ENCODE data around the gene PXYLP1.

DNA sequence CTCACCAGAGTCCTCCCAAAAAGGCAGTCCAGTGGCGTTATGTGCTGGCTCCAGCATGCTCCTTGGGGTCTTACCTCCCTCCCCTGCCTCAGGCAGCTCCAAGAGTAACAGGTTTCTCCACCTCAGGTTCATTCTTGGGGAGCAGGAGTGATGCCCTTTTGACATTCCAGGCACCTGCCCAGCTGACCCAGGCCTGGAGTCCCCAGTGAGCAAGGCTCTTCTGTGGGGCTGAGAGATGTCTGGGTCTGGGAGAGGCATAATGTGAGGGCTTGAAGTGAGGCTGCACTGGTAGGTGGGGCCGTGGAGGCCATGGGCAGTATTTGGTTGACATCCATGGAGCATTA is 15.3 kb downstream of the PXYLP1 start:
- TF ChIP-seq, protein P1, sequence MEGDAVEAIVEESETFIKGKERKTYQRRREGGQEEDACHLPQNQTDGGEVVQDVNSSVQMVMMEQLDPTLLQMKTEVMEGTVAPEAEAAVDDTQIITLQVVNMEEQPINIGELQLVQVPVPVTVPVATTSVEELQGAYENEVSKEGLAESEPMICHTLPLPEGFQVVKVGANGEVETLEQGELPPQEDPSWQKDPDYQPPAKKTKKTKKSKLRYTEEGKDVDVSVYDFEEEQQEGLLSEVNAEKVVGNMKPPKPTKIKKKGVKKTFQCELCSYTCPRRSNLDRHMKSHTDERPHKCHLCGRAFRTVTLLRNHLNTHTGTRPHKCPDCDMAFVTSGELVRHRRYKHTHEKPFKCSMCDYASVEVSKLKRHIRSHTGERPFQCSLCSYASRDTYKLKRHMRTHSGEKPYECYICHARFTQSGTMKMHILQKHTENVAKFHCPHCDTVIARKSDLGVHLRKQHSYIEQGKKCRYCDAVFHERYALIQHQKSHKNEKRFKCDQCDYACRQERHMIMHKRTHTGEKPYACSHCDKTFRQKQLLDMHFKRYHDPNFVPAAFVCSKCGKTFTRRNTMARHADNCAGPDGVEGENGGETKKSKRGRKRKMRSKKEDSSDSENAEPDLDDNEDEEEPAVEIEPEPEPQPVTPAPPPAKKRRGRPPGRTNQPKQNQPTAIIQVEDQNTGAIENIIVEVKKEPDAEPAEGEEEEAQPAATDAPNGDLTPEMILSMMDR (IDR thresholded peaks at IDR 0.05 in 2 of 3, conservative IDR thresholded peaks at IDR 0.05 in 1 of 3; ENCODE audit: control insufficient read depth in 2 of 3, extremely low read depth in 1 of 3, insufficient read depth in 1 of 3, low read depth in 3 of 3, low read length in 3 of 3) = no peak
- TF ChIP-seq, protein P2, sequence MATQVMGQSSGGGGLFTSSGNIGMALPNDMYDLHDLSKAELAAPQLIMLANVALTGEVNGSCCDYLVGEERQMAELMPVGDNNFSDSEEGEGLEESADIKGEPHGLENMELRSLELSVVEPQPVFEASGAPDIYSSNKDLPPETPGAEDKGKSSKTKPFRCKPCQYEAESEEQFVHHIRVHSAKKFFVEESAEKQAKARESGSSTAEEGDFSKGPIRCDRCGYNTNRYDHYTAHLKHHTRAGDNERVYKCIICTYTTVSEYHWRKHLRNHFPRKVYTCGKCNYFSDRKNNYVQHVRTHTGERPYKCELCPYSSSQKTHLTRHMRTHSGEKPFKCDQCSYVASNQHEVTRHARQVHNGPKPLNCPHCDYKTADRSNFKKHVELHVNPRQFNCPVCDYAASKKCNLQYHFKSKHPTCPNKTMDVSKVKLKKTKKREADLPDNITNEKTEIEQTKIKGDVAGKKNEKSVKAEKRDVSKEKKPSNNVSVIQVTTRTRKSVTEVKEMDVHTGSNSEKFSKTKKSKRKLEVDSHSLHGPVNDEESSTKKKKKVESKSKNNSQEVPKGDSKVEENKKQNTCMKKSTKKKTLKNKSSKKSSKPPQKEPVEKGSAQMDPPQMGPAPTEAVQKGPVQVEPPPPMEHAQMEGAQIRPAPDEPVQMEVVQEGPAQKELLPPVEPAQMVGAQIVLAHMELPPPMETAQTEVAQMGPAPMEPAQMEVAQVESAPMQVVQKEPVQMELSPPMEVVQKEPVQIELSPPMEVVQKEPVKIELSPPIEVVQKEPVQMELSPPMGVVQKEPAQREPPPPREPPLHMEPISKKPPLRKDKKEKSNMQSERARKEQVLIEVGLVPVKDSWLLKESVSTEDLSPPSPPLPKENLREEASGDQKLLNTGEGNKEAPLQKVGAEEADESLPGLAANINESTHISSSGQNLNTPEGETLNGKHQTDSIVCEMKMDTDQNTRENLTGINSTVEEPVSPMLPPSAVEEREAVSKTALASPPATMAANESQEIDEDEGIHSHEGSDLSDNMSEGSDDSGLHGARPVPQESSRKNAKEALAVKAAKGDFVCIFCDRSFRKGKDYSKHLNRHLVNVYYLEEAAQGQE (IDR thresholded peaks at IDR 0.05; ENCODE audit: low read depth, low read length) = no peak
- no peak for TF ChIP-seq USF1 (IDR thresholded peaks at IDR 0.05; ENCODE audit: borderline replicate concordance, extremely low read length, insufficient read depth, low read depth, low read length)
- no peak for TF ChIP-seq NR2C1 (IDR thresholded peaks at IDR 0.05)
- TF ChIP-seq POLR2A (IDR thresholded peaks at IDR 0.05; ENCODE audit: low read depth, low read length) = no peak
- TF ChIP-seq RAD21 (IDR thresholded peaks at IDR 0.05; ENCODE audit: insufficient read depth, low read depth, low read length) = no peak
- TF ChIP-seq YBX1 (IDR thresholded peaks at IDR 0.05) = no peak
- TF ChIP-seq, protein P3, sequence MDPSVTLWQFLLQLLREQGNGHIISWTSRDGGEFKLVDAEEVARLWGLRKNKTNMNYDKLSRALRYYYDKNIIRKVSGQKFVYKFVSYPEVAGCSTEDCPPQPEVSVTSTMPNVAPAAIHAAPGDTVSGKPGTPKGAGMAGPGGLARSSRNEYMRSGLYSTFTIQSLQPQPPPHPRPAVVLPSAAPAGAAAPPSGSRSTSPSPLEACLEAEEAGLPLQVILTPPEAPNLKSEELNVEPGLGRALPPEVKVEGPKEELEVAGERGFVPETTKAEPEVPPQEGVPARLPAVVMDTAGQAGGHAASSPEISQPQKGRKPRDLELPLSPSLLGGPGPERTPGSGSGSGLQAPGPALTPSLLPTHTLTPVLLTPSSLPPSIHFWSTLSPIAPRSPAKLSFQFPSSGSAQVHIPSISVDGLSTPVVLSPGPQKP (IDR thresholded peaks at IDR 0.05; ENCODE audit: low read depth, low read length) = no peak
- TF ChIP-seq HCFC1 (IDR thresholded peaks at IDR 0.05; ENCODE audit: low read length) = no peak
- no peak for TF ChIP-seq TAF1 (IDR thresholded peaks at IDR 0.05; ENCODE audit: borderline replicate concordance, low read depth, low read length)
- no peak for TF ChIP-seq EGR1 (IDR thresholded peaks at IDR 0.05; ENCODE audit: borderline replicate concordance in 1 of 2, low read depth in 2 of 2, low read length in 2 of 2)

Measured in GM12878 (cell line).